Neural crest cell (in vitro differentiated cells): ENCODE results near the gene CD84. TPM values are rescaled to one million over a fixed set of nuclear protein-coding genes. Genes with fewer than 3 reads are reported as not detected.
"Not testable (repeated sequence)": the region's sequence is repeated elsewhere in the genome, so short reads cannot be mapped to it uniquely, and the experiment has no call there.

Experiments used
- DNase-seq: peaks from one replicate; pipeline ENCODE4 v3.0.0; 2021; ENCODE audit warnings: low read depth, mixed read lengths, low spot score
- H3K27ac Mint-ChIP-seq: one replicate; pipeline ENCODE4 v1.8.0; 2021; ENCODE audit warnings: mild to moderate bottlenecking, mixed read lengths; ENCODE audit not compliant: unreplicated experiment
- H3K27me3 Mint-ChIP-seq: 2 replicates; pipeline ENCODE4 v1.8.0; 2021; ENCODE audit warnings: low read depth, mild to moderate bottlenecking, mixed read lengths
- H3K36me3 Mint-ChIP-seq: 2 replicates; pipeline ENCODE4 v1.8.0; 2021; ENCODE audit warnings: low read depth, mild to moderate bottlenecking, mixed read lengths
- H3K4me1 Mint-ChIP-seq: 2 replicates; pipeline ENCODE4 v1.8.0; 2021; ENCODE audit warnings: mixed read lengths
- H3K4me3 Mint-ChIP-seq: one replicate; pipeline ENCODE4 v1.8.0; 2021; ENCODE audit warnings: mild to moderate bottlenecking, mixed read lengths
- H3K9me3 Mint-ChIP-seq: 2 replicates; pipeline ENCODE4 v1.8.0; 2021; ENCODE audit warnings: mixed read lengths
- total RNA-seq: library from RNA; stranded (reverse); gene quantifications from 2 replicates; pipeline ENCODE4 v1.2.1, GENCODE V29; 2021
- TF ChIP-seq, protein P1 (sequence below): fragments of 200-600 bp; sonication (generic); conservative IDR thresholded peaks from 2 replicates; pipeline ENCODE4 v1.5.0; 2021; ENCODE audit warnings: antibody characterized with exemption, mild to moderate bottlenecking

Gene CD84
- total RNA-seq, 1 donor from 2014 or later: not detected

DNA sequence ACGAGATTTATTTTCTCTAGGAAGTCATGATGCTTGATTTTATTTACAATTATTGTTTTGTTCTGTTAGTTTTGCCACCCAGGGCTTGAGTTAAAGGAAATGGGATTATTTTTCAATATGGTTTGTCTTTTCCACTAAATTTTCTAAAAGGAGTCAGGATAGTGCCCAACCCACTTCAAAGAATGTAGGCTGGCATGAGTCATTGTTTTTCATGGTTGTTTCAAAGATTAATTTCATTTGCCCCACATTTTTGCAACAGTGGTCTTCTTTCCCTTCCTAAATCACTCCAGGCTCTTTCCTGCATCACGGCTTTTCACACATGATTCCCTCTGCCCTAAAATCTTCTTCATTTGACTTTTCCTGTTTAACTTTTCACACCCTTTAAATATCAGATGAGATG is 58.7 kb downstream of the CD84 start:
- no peak overlapping the region for H3K27ac Mint-ChIP-seq
- no peak for DNase-seq
- H3K36me3 Mint-ChIP-seq: peaks cover 4% of the 10 kb centered on the region
- peaks cover 7% of the 10 kb centered on the region for H3K4me1 Mint-ChIP-seq
- TF ChIP-seq, protein P1, sequence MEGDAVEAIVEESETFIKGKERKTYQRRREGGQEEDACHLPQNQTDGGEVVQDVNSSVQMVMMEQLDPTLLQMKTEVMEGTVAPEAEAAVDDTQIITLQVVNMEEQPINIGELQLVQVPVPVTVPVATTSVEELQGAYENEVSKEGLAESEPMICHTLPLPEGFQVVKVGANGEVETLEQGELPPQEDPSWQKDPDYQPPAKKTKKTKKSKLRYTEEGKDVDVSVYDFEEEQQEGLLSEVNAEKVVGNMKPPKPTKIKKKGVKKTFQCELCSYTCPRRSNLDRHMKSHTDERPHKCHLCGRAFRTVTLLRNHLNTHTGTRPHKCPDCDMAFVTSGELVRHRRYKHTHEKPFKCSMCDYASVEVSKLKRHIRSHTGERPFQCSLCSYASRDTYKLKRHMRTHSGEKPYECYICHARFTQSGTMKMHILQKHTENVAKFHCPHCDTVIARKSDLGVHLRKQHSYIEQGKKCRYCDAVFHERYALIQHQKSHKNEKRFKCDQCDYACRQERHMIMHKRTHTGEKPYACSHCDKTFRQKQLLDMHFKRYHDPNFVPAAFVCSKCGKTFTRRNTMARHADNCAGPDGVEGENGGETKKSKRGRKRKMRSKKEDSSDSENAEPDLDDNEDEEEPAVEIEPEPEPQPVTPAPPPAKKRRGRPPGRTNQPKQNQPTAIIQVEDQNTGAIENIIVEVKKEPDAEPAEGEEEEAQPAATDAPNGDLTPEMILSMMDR: no peak
- H3K4me3 Mint-ChIP-seq: no peak overlapping the region
- peaks cover 3% of the 10 kb centered on the region for H3K9me3 Mint-ChIP-seq
- H3K27me3 Mint-ChIP-seq: peaks cover 26% of the 10 kb centered on the region

DNA sequence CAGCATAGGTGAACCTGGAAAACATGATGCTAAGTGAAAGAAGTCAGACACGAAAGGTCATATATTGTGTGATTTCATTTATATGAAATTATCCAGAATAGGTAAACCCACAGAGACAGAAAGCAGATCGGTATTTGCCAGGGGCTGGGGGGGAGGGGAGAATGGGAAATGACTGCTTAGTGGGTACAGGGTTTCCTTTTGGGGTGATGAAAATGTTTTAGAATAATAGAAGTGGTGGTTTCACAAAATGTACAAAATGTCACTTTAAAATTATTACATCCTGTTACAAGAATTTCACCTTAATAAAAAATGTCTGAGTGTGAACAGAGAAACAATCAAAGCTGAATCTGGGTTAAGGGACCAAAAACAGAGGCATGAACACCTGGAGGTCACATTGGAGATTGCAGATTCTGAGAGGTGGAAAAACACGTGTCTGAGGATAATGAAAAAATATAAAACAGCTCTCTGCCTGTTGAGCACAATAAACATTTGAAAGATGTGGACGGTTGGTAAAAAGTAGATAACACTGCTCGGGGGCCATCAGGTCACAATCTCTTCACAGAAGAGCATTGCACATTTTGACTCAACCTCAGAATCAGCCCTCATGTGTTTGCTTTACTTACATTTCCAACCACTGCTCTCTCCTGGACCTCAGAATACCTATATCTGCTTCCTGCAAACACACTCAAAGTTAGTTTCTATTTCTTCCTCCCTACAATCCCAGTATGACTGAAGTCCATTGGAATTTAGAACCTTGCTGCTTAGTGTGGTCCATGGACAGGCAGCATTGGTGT is 59.5 kb downstream of the CD84 start:
- TF ChIP-seq, protein P1: peak; percentile 26
- H3K36me3 Mint-ChIP-seq: peaks cover 4% of the 10 kb centered on the region
- DNase-seq: no peak
- peak overlapping the region; percentile 75 for H3K27ac Mint-ChIP-seq
- H3K4me3 Mint-ChIP-seq: no peak overlapping the region
- H3K4me1 Mint-ChIP-seq: peaks cover 11% of the 10 kb centered on the region
- peaks cover 3% of the 10 kb centered on the region for H3K9me3 Mint-ChIP-seq
- H3K27me3 Mint-ChIP-seq: peaks cover 26% of the 10 kb centered on the region

GRCh38 chr1:160517519-160517918 is 61.8 kb downstream of the CD84 start:
- Mint-ChIP-seq H3K27me3 (peaks cover 22% of the 10 kb centered on the region), H3K9me3 (peaks cover 18% of the 10 kb centered on the region), H3K4me1 (peaks cover 11% of the 10 kb centered on the region)
- not testable (repeated sequence) for H3K27ac Mint-ChIP-seq, H3K4me3 Mint-ChIP-seq, H3K36me3 Mint-ChIP-seq, DNase-seq

GRCh38 chr1:160515908-160516307 is 63.4 kb downstream of the CD84 start:
- peaks cover 21% of the 10 kb centered on the region for H3K9me3 Mint-ChIP-seq
- H3K27me3 Mint-ChIP-seq: peaks cover 16% of the 10 kb centered on the region
- H3K4me1 Mint-ChIP-seq: peaks cover 11% of the 10 kb centered on the region
- H3K27ac Mint-ChIP-seq: peak overlapping the region; percentile 0
- H3K4me3 Mint-ChIP-seq, DNase-seq, H3K36me3 Mint-ChIP-seq: not testable (repeated sequence)

DNA sequence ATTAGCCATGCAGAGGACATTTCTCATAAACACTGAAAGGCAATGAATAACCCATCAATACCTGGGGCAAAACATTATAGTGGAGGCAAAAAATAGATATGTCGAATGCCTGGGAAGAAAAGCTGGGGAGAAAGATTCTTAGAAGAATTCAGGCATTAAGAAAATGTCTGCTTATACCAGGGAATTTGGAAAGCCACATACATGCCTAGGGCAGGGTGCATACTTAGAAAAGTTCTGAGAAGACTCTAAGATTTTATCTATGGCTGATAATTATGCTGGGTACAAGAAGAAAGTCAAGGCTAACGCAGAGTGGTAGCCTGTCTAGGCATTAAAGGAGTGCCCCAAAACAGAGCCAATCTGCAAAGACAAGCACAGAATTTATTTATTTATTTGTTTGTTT is 74.6 kb downstream of the CD84 start:
- TF ChIP-seq, protein P1: no peak
- Mint-ChIP-seq H3K27ac (no peak overlapping the region), H3K4me1 (no peaks in the 10 kb centered on the region), H3K36me3 (peaks cover 8% of the 10 kb centered on the region), H3K9me3 (peaks cover 11% of the 10 kb centered on the region), H3K27me3 (peaks cover 11% of the 10 kb centered on the region), H3K4me3 (no peak overlapping the region)
- no peak for DNase-seq

DNA sequence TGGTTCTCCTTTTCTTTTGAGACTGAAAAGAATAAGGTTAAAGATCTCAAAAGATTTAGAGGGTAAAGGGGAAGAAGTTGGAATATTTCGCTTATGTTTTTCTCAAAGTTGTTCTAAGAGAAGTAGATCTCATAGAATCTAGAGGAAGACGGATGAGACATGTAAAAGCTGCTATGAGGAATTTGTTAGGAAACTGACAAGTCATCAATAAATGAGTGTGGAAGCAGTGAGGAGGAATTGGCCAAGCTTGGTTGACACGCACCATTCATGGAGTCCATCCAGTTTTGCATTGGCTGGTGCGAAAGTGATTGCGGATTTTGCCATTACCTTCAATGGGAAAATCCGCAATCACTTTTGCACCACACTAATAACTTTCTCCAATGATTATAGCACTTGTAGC is 76.2 kb downstream of the CD84 start:
- Mint-ChIP-seq H3K4me3 (no peak overlapping the region), H3K36me3 (peaks cover 7% of the 10 kb centered on the region), H3K9me3 (peaks cover 17% of the 10 kb centered on the region), H3K27ac (no peak overlapping the region), H3K27me3 (peaks cover 11% of the 10 kb centered on the region), H3K4me1 (no peaks in the 10 kb centered on the region)
- TF ChIP-seq, protein P1: no peak
- DNase-seq: no peak
